GM23338 (cell line): ENCODE results near the gene ALOX5AP. TPM values are rescaled to one million over a fixed set of nuclear protein-coding genes. Genes with fewer than 3 reads are reported as not detected.

Source experiments
- ATAC-seq: fragments of 200-7000 bp; cut with Tn5 transposase; 3 replicates; pipeline ENCODE4 v1.9.1; 2020
- DNase-seq: peaks from one replicate; pipeline ENCODE4 v3.0.0-alpha.2; 2015; ENCODE audit warnings: low spot score
- H2AFZ ChIP-seq: fragments of 200-600 bp; sonication (generic); 2 replicates; pipeline ENCODE4 v1.8.0; 2016; ENCODE audit warnings: antibody characterized with exemption, mild to moderate bottlenecking, moderate library complexity
- H3F3A ChIP-seq: fragments of 200-600 bp; sonication (generic); replicated peaks from 2 replicates; pipeline ENCODE4 v1.8.0; 2017; ENCODE audit warnings: antibody characterized with exemption, mixed run types, low read depth
- H3K27ac ChIP-seq: fragments of 200-600 bp; sonication (generic); 2 replicates; pipeline ENCODE4 v1.6.1; 2016; ENCODE audit warnings: low read depth
- H3K27me3 ChIP-seq: fragments of 200-600 bp; sonication (generic); 2 replicates; pipeline ENCODE4 v1.8.0; 2016; ENCODE audit warnings: mild to moderate bottlenecking, mixed run types, moderate library complexity; ENCODE audit not compliant: insufficient read depth
- H3K36me3 ChIP-seq: fragments of 200-600 bp; sonication (generic); 2 replicates; pipeline ENCODE4 v1.8.0; 2016; ENCODE audit warnings: mild to moderate bottlenecking; ENCODE audit not compliant: insufficient read depth
- H3K4me1 ChIP-seq: fragments of 200-600 bp; sonication (generic); 2 replicates; pipeline ENCODE4 v1.8.0; 2016; ENCODE audit warnings: mild to moderate bottlenecking, moderate library complexity; ENCODE audit not compliant: insufficient read depth
- H3K4me2 ChIP-seq: fragments of 200-600 bp; sonication (generic); 2 replicates; pipeline ENCODE4 v1.7.1; 2017; ENCODE audit warnings: mixed run types
- H3K4me3 ChIP-seq: fragments of 200-600 bp; sonication (generic); 2 replicates; pipeline ENCODE4 v1.6.1; 2016; ENCODE audit warnings: mixed run types
- H3K79me2 ChIP-seq: fragments of 200-600 bp; sonication (generic); replicated peaks from 2 replicates; pipeline ENCODE4 v1.8.0; 2017; ENCODE audit warnings: mild to moderate bottlenecking; ENCODE audit not compliant: insufficient read depth
- H3K9me2 ChIP-seq: fragments of 200-600 bp; sonication (generic); 2 replicates; pipeline ENCODE4 v1.8.0; 2017; ENCODE audit not compliant: insufficient read depth
- H4K20me1 ChIP-seq: fragments of 200-600 bp; sonication (generic); replicated peaks from 2 replicates; pipeline ENCODE4 v1.8.0; 2017; ENCODE audit warnings: mild to moderate bottlenecking; ENCODE audit not compliant: insufficient read depth
- H3K27ac Mint-ChIP-seq: 2 replicates; pipeline ENCODE4 v1.8.0; 2020; ENCODE audit warnings: inconsistent platforms, mild to moderate bottlenecking, moderate library complexity, mixed read lengths
- H3K27me3 Mint-ChIP-seq: 3 replicates; pipeline ENCODE4 v1.8.0; 2022; ENCODE audit warnings: low read depth, mild to moderate bottlenecking, moderate library complexity, mixed read lengths, inconsistent platforms; ENCODE audit not compliant: insufficient read depth, poor library complexity
- H3K36me3 Mint-ChIP-seq: 3 replicates; pipeline ENCODE4 v1.8.0; 2021; ENCODE audit warnings: low read depth, mild to moderate bottlenecking, inconsistent platforms, moderate library complexity, mixed read lengths
- H3K4me1 Mint-ChIP-seq: 3 replicates; pipeline ENCODE4 v1.8.0; 2020; ENCODE audit warnings: mild to moderate bottlenecking, inconsistent platforms, mixed read lengths
- H3K4me3 Mint-ChIP-seq: 3 replicates; pipeline ENCODE4 v1.8.0; 2021; ENCODE audit warnings: moderate library complexity, mild to moderate bottlenecking, inconsistent platforms, mixed read lengths
- H3K9me3 Mint-ChIP-seq: 3 replicates; pipeline ENCODE4 v1.8.0; 2020; ENCODE audit warnings: moderate library complexity, mild to moderate bottlenecking, inconsistent platforms, mixed read lengths
- ETS1 ChIP-seq: IDR thresholded peaks from 2 replicates; pipeline ENCODE4 v1.6.1; 2016; ENCODE audit warnings: antibody characterized with exemption
- EZH2 ChIP-seq: fragments of 200-600 bp; sonication (generic); IDR thresholded peaks from one replicate; pipeline ENCODE4 v1.8.0; 2017; ENCODE audit warnings: antibody characterized with exemption, mild to moderate bottlenecking, low read depth; ENCODE audit not compliant: unreplicated experiment
- JUNB ChIP-seq: IDR thresholded peaks from one replicate; pipeline ENCODE4 v1.6.1; 2016; ENCODE audit warnings: antibody characterized with exemption; ENCODE audit not compliant: unreplicated experiment
- REST ChIP-seq: IDR thresholded peaks from one replicate; pipeline ENCODE4 v1.6.1; 2018; ENCODE audit warnings: antibody characterized with exemption; ENCODE audit not compliant: unreplicated experiment
- ZNF462 ChIP-seq: fragments of 250-450 bp; sonication (Bioruptor Pico); IDR thresholded peaks from 2 replicates; pipeline ENCODE4 v1.5.0; 2020; ENCODE audit warnings: mild to moderate bottlenecking, moderate library complexity
- polyA plus RNA-seq: library from polyadenylated mRNA; unstranded; fragments of >200 nt; fragmentation: Nextera tagmentation; extraction: Ambion mirVana; gene quantifications from 2 replicates; pipeline ENCODE4 v1.2.1, GENCODE V29; 2016
- total RNA-seq: library from RNA; depleted of rRNA; stranded (reverse); fragments of >200 nt; shearing (Covaris generic); gene quantifications from 2 replicates; pipeline ENCODE4 v1.2.3, GENCODE V29; 2014

ALOX5AP gene
- total and polyA plus RNA-seq, 2 experiments from 2014 or later: 0.23 TPM; not detected in 1

GRCh38 chr13:30789166-30789862, 54.0 kb downstream of the ALOX5AP start:
- Histone ChIP-seq H3K4me2 (no peak overlapping the region), H3K27me3 (no peaks in the 10 kb centered on the region), H3K4me1 (no peaks in the 10 kb centered on the region), H3K4me3 (no peak overlapping the region), H3K27ac (no peak overlapping the region), H3K9me2 (peaks cover 3% of the 10 kb centered on the region; the same call in 1 of the 2 replicates), H3F3A (no peaks in the 10 kb centered on the region), H3K36me3 (no peaks in the 10 kb centered on the region), H2AFZ (no peak overlapping the region), H4K20me1 (no peaks in the 10 kb centered on the region), H3K79me2 (no peaks in the 10 kb centered on the region)
- Mint-ChIP-seq H3K4me3 (no peak overlapping the region), H3K27ac (no peak overlapping the region), H3K27me3 (no peaks in the 10 kb centered on the region), H3K36me3 (no peaks in the 10 kb centered on the region), H3K4me1 (peaks cover 5% of the 10 kb centered on the region; the same call in 2 of the 3 replicates), H3K9me3 (no peaks in the 10 kb centered on the region; the same call in 2 of the 3 replicates)
- TF ChIP-seq ETS1: no peak
- DNase-seq (no peak), ATAC-seq (no peak)

GRCh38 chr13:30790592-30790991, 55.2 kb downstream of the ALOX5AP start:
- DNase-seq: no peak
- no peak overlapping the region for H3K4me3 ChIP-seq
- no peaks in the 10 kb centered on the region for H3K27me3 ChIP-seq
- H3K36me3 ChIP-seq: no peaks in the 10 kb centered on the region
- no peaks in the 10 kb centered on the region for H3F3A ChIP-seq
- no peaks in the 10 kb centered on the region for H3K79me2 ChIP-seq
- peaks cover 5% of the 10 kb centered on the region; the same call in 2 of the 3 replicates for H3K4me1 Mint-ChIP-seq
- no peak for ATAC-seq
- no peaks in the 10 kb centered on the region; the same call in 2 of the 3 replicates for H3K9me3 Mint-ChIP-seq
- no peak overlapping the region for H2AFZ ChIP-seq
- H3K36me3 Mint-ChIP-seq: no peaks in the 10 kb centered on the region
- no peak overlapping the region for H3K27ac Mint-ChIP-seq
- H3K27me3 Mint-ChIP-seq: no peaks in the 10 kb centered on the region
- H4K20me1 ChIP-seq: no peaks in the 10 kb centered on the region
- no peaks in the 10 kb centered on the region for H3K4me1 ChIP-seq
- H3K9me2 ChIP-seq: peaks cover 3% of the 10 kb centered on the region; the same call in 1 of the 2 replicates
- H3K4me2 ChIP-seq: no peak overlapping the region
- H3K27ac ChIP-seq: no peak overlapping the region
- H3K4me3 Mint-ChIP-seq: no peak overlapping the region
- TF ChIP-seq REST: no peak
- no peak for TF ChIP-seq ETS1
- TF ChIP-seq EZH2: no peak
- no peak for TF ChIP-seq ZNF462 (CRISPR knock-in tag)
- no peak for TF ChIP-seq JUNB
